Ascending aorta (tissue), 2 donors: Measurements from ENCODE around the gene SAMD14. TPM values are rescaled to one million over a fixed set of nuclear protein-coding genes. Genes with fewer than 3 reads are reported as not detected.

Source experiments
- DNase-seq, 2 donors: peaks; one replicate each; pipeline ENCODE4 v3.0.0-alpha.2; 2019; ENCODE audit warnings: low spot score in 2 of 2
- H3K27ac ChIP-seq, 2 donors: fragments of 200-600 bp; sonication (generic); one replicate each; pipeline ENCODE4 v1.5.1; 2016 to 2017; ENCODE audit warnings: mild to moderate bottlenecking in 1 of 2
- H3K27me3 ChIP-seq: fragments of 200-600 bp; sonication (generic); one replicate; pipeline ENCODE4 v1.5.1; 2017
- H3K36me3 ChIP-seq, 2 donors: fragments of 200-600 bp; sonication (generic); one replicate each; pipeline ENCODE4 v1.5.1; 2016
- H3K4me1 ChIP-seq, 2 donors: fragments of 200-600 bp; sonication (generic); one replicate each; pipeline ENCODE4 v1.5.1; 2016 to 2017; ENCODE audit warnings: mild to moderate bottlenecking in 1 of 2
- H3K4me3 ChIP-seq, 2 donors: fragments of 200-600 bp; sonication (generic); one replicate each; pipeline ENCODE4 v1.5.1; 2016 to 2017; ENCODE audit warnings: mild to moderate bottlenecking in 1 of 2
- H3K9me3 ChIP-seq, 2 donors: fragments of 200-600 bp; sonication (generic); one replicate each; pipeline ENCODE4 v1.5.1; 2016
- intact Hi-C: fragments of 100-400 bp; cut with DNase I; formaldehyde crosslinking; loops from one replicate; pipeline ENCODE4 v1.15.1; 2023
- total RNA-seq: library from RNA; depleted of rRNA; stranded (reverse); fragments of >200 nt; gene quantifications from one replicate; pipeline ENCODE4 v1.1.0, GENCODE V29; 2016
- TF ChIP-seq, protein P1 (sequence below), 3 experiments: fragments of 200-600 bp in 2 of 3; fragments of 450-650 bp in 1 of 3; sonication (generic) in 2 of 3; IDR thresholded peaks; one replicate each; pipeline ENCODE4 v1.5.1; 2016 to 2019; ENCODE audit warnings: antibody characterized with exemption in 3 of 3, mild to moderate bottlenecking in 1 of 3, moderate library complexity in 1 of 3

The SAMD14 gene
- total RNA-seq, 1 donor from 2014 or later: 3.2 TPM

DNA sequence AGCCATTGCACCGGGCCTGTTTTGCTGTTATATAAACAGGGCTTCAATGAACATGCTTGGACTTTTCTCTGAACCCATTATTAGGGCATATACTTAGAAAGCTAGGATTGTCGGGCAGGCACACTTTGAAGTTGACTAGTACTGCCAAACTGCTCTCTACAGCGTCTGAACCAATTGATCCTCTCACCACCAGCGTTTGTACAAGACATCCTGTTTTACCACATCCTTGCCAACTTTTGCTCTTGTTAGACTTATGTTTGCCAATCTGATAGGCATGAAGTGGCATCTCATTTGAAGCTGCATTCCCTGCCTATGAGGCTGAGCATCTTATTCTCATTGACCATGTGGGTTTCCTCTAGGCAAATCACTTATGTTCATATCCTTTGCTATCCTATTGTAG, 27.9 kb upstream of the SAMD14 start:
- DNase-seq: no peak
- H3K27ac ChIP-seq: peak overlapping the region; percentile 51 to 93
- H3K9me3 ChIP-seq: no peaks in the 10 kb centered on the region
- no peak overlapping the region for H3K4me3 ChIP-seq
- H3K27me3 ChIP-seq: no peaks in the 10 kb centered on the region
- H3K4me1 ChIP-seq: peaks cover 18 to 47% of the 10 kb centered on the region in 2 donors
- no peaks in the 10 kb centered on the region for H3K36me3 ChIP-seq
- intact Hi-C loops: no loop called here
- TF ChIP-seq, protein P1, sequence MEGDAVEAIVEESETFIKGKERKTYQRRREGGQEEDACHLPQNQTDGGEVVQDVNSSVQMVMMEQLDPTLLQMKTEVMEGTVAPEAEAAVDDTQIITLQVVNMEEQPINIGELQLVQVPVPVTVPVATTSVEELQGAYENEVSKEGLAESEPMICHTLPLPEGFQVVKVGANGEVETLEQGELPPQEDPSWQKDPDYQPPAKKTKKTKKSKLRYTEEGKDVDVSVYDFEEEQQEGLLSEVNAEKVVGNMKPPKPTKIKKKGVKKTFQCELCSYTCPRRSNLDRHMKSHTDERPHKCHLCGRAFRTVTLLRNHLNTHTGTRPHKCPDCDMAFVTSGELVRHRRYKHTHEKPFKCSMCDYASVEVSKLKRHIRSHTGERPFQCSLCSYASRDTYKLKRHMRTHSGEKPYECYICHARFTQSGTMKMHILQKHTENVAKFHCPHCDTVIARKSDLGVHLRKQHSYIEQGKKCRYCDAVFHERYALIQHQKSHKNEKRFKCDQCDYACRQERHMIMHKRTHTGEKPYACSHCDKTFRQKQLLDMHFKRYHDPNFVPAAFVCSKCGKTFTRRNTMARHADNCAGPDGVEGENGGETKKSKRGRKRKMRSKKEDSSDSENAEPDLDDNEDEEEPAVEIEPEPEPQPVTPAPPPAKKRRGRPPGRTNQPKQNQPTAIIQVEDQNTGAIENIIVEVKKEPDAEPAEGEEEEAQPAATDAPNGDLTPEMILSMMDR (IDR thresholded peaks at IDR 0.05): no peak

DNA sequence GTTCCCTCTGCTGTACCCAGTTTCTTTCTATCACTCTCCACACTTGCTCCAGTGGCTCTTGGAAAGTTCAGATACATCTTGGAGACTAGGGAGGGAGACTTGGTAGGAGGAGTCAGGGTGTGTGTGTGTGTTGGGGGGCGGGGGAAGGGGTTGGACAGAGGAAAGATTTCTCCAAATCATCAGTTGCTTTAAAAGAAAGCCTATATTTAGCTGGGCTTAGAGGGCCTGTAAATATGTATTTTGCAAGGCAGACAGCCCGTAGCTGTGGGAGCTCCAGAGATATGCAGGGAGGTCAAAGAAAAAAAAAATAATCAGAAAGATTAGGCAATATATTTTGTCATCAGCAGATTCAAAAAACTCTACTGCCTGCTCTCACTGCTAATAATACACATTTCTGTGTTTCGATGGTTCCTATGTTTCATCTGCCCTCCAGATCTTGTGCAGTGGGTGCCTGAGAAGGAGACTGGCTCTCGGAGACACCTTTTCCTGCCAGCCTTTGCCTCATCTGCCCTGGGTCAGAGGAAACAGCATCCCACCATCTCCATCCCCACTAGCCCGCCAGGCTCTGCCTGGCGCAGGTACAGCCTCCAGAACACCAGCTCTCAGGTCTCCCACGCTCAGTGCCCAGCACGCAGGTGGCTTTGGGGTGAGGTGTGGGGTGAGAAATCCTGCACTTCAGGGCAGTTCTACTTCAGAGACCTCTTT, 25.3 kb upstream of the SAMD14 start:
- TF ChIP-seq, protein P1 (IDR thresholded peaks at IDR 0.05): no peak
- Histone ChIP-seq H3K9me3 (no peaks in the 10 kb centered on the region), H3K36me3 (no peaks in the 10 kb centered on the region), H3K27ac (peak overlapping the region; percentile 91 to 93), H3K4me1 (peaks cover 25 to 43% of the 10 kb centered on the region in 2 donors), H3K27me3 (no peaks in the 10 kb centered on the region), H3K4me3 (peak overlapping the region; percentile 19 to 40)
- peak in 1 of 2 donors; percentile 91 for DNase-seq
- intact Hi-C loops: no loop called here

DNA sequence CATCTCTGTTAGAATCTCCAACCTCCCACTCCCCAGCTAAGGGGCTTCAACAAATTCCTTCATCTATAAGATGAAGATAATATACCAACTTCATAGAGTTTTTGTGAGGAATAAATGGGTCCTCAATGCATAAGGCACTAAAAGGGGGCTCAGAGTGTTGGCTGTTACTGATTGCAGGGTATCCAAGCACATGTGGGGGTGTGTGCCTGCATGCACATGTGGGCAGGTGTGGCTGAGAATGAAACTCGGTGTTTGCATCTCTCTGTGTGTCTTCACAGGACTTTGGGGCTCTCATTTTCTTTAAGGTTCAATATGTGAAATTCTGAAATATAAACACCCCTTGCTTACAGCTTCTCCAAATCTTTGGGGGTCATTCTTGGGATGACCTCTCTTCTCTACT, 24.6 kb upstream of the SAMD14 start:
- no peak overlapping the region for H3K4me3 ChIP-seq
- H3K9me3 ChIP-seq: no peaks in the 10 kb centered on the region
- no peak for DNase-seq
- no peaks in the 10 kb centered on the region for H3K27me3 ChIP-seq
- peaks cover 25 to 43% of the 10 kb centered on the region in 2 donors for H3K4me1 ChIP-seq
- intact Hi-C loops: no loop called here
- H3K36me3 ChIP-seq: no peaks in the 10 kb centered on the region
- peak overlapping the region; percentile 91 to 93 for H3K27ac ChIP-seq
- TF ChIP-seq, protein P1 (IDR thresholded peaks at IDR 0.05): no peak

DNA sequence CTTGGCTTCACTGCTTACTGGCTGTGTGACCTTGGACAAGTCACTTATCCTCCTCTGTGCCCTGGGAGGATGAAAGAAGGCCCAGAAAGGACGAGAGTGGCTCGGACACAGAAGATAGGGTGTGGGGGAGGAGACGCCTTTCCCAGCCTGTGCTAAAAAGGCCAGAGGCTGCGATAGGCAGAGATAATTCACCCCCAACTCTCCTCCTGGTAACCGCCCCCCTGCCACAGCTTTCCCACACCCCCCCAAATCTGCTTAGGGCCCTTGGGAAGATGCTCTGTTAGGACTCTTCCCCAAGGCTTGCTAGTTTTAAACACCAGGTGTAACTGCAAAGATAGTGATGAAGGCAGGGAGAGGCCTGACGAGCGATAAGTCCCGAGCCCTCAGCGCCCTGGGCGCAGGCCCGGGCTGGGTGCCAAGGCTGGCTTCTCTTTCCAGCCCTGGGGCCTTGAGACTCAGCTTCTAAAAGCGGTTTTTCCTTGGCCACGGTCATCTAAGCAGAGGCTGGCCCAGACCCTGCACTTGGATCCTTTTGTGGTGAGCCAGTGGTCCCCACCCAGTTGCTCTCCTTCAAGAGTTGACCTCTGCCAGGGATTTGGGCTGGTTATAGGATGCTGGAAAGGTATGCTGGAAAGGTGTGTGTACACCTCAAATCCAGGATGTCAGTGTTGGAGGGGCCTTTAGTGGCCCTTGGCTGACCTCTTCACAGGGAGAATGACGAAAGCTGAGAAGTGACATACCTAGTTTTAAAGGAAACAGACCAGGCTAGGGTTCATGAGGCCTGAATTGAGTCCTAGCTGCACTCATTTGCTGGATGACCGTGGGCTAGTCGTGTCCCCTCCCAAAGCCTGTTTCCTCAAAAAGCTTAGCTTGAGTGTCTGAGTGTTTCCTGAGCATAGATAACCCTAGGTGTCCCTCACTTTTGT, 24.0 kb upstream of the SAMD14 start:
- peak in 1 of 2 donors; percentile 88 for DNase-seq
- Histone ChIP-seq H3K36me3 (no peaks in the 10 kb centered on the region), H3K4me1 (peaks cover 25 to 43% of the 10 kb centered on the region in 2 donors), H3K27me3 (no peaks in the 10 kb centered on the region), H3K4me3 (no peak overlapping the region), H3K9me3 (no peaks in the 10 kb centered on the region), H3K27ac (peak overlapping the region; percentile 91 to 93)
- TF ChIP-seq, protein P1 (IDR thresholded peaks at IDR 0.05): no peak
- intact Hi-C loops: no loop called here

DNA sequence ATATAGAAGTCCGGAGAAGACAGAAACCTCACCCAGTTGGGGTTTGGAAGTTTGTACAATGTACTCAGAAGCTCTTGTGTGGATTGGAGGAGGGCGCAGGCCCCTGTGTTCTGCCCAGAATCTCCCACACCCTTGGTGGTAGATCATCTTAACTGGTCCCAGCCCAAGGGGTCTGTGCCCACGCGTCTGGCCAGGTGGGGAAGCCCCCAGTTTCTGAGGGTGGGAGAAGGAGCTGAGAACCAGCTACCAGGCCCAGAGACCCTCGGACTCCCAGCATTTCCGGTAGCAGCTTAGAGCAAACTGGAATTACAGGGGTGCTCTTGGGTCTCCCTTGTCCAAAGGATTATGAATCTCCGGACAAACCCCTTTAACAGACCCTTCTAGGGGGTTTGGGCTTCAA, 22.8 kb upstream of the SAMD14 start:
- Histone ChIP-seq H3K4me3 (peak overlapping the region; percentile 73 to 76), H3K9me3 (no peaks in the 10 kb centered on the region), H3K27me3 (no peaks in the 10 kb centered on the region), H3K36me3 (no peaks in the 10 kb centered on the region), H3K4me1 (peaks cover 26 to 49% of the 10 kb centered on the region in 2 donors), H3K27ac (peak overlapping the region; percentile 91 to 93)
- no peak for DNase-seq
- intact Hi-C loops: loop anchor here (1.0 kb wide), 1 partner anchor 9 kb away; no protein-coding TSS in a partner anchor
- TF ChIP-seq, protein P1 (IDR thresholded peaks at IDR 0.05): no peak
